ENCODE data around the gene SLC30A1.

The SLC30A1 gene

GRCh38 chr1:211553549-211553948 lies 25.4 kb downstream of the SLC30A1 start:
- TF ChIP-seq EZH2phosphoT487 (IDR thresholded peaks at IDR 0.05; ENCODE audit: borderline replicate concordance) = no peak
- TF ChIP-seq CTCF (conservative IDR thresholded peaks at IDR 0.05; ENCODE audit: low read length) = no peak
- no peaks in the 10 kb centered on the region for H4K20me1 ChIP-seq (ENCODE audit: insufficient read depth, low read length, poor library complexity, severe bottlenecking)
- no peak overlapping the region for H3K9ac ChIP-seq (ENCODE audit: low read depth, low read length, poor library complexity, severe bottlenecking)
- H3K4me3 ChIP-seq (ENCODE audit: low read length, poor library complexity, severe bottlenecking) = no peak overlapping the region
- H3K9me2 ChIP-seq (replicated peaks; ENCODE audit: low read depth, low read length) = no peaks in the 10 kb centered on the region
- no peaks in the 10 kb centered on the region for H3K27me3 ChIP-seq (ENCODE audit: insufficient read depth, low read length, poor library complexity, severe bottlenecking)
- no peaks in the 10 kb centered on the region for H3K9me3 ChIP-seq (ENCODE audit: insufficient read depth, low read depth, low read length)
- H2AFZ ChIP-seq (ENCODE audit: low read length) = no peak overlapping the region
- H3K4me1 ChIP-seq (ENCODE audit: insufficient read depth, low read length, poor library complexity, severe bottlenecking) = peaks cover 7% of the 10 kb centered on the region
- H3K79me2 ChIP-seq (ENCODE audit: insufficient read depth, low read length) = no peaks in the 10 kb centered on the region
- H3K36me3 ChIP-seq (ENCODE audit: insufficient read depth, low read length) = no peaks in the 10 kb centered on the region
- no peak overlapping the region for H3K4me2 ChIP-seq (ENCODE audit: low read depth, low read length, poor library complexity, severe bottlenecking)
- H3F3A ChIP-seq (ENCODE audit: low read depth) = no peaks in the 10 kb centered on the region

GRCh38 chr1:211551638-211552460 lies 27.1 kb downstream of the SLC30A1 start:
- Histone ChIP-seq H3K79me2 (ENCODE audit: insufficient read depth, low read length) (no peaks in the 10 kb centered on the region), H4K20me1 (ENCODE audit: insufficient read depth, low read length, poor library complexity, severe bottlenecking) (no peaks in the 10 kb centered on the region), H3K9me2 (replicated peaks; ENCODE audit: low read depth, low read length) (no peaks in the 10 kb centered on the region), H3K4me3 (ENCODE audit: low read length, poor library complexity, severe bottlenecking) (no peak overlapping the region), H3K9me3 (ENCODE audit: insufficient read depth, low read depth, low read length) (no peaks in the 10 kb centered on the region), H2AFZ (ENCODE audit: low read length) (no peak overlapping the region), H3F3A (ENCODE audit: low read depth) (no peaks in the 10 kb centered on the region), H3K27me3 (ENCODE audit: insufficient read depth, low read length, poor library complexity, severe bottlenecking) (no peaks in the 10 kb centered on the region), H3K9ac (ENCODE audit: low read depth, low read length, poor library complexity, severe bottlenecking) (no peak overlapping the region), H3K4me2 (ENCODE audit: low read depth, low read length, poor library complexity, severe bottlenecking) (no peak overlapping the region), H3K36me3 (ENCODE audit: insufficient read depth, low read length) (no peaks in the 10 kb centered on the region), H3K4me1 (ENCODE audit: insufficient read depth, low read length, poor library complexity, severe bottlenecking) (peaks cover 11% of the 10 kb centered on the region)
- TF ChIP-seq EZH2phosphoT487 (IDR thresholded peaks at IDR 0.05; ENCODE audit: borderline replicate concordance) (no peak), CTCF (conservative IDR thresholded peaks at IDR 0.05; ENCODE audit: low read length) (no peak)

- H3K9me3 ChIP-seq (ENCODE audit: insufficient read depth, low read depth, low read length) = no peaks in the 10 kb centered on the region
- no peak overlapping the region for H3K4me2 ChIP-seq (ENCODE audit: low read depth, low read length, poor library complexity, severe bottlenecking)
- H3K9ac ChIP-seq (ENCODE audit: low read depth, low read length, poor library complexity, severe bottlenecking) = no peak overlapping the region
- H4K20me1 ChIP-seq (ENCODE audit: insufficient read depth, low read length, poor library complexity, severe bottlenecking) = no peaks in the 10 kb centered on the region
- H3K79me2 ChIP-seq (ENCODE audit: insufficient read depth, low read length) = no peaks in the 10 kb centered on the region
- H3K36me3 ChIP-seq (ENCODE audit: insufficient read depth, low read length) = no peaks in the 10 kb centered on the region
- no peaks in the 10 kb centered on the region for H3F3A ChIP-seq (ENCODE audit: low read depth)
- no peak overlapping the region for H3K4me3 ChIP-seq (ENCODE audit: low read length, poor library complexity, severe bottlenecking)
- H2AFZ ChIP-seq (ENCODE audit: low read length) = peak overlapping the region; percentile 43; the same call in 1 of the 2 replicates
- no peaks in the 10 kb centered on the region for H3K27me3 ChIP-seq (ENCODE audit: insufficient read depth, low read length, poor library complexity, severe bottlenecking)
- H3K4me1 ChIP-seq (ENCODE audit: insufficient read depth, low read length, poor library complexity, severe bottlenecking) = peaks cover 11% of the 10 kb centered on the region
- no peak for TF ChIP-seq CTCF (conservative IDR thresholded peaks at IDR 0.05; ENCODE audit: low read length)
- TF ChIP-seq EZH2phosphoT487 (IDR thresholded peaks at IDR 0.05; ENCODE audit: borderline replicate concordance) = no peak
- H3K9me2 ChIP-seq (replicated peaks; ENCODE audit: low read depth, low read length) = no peaks in the 10 kb centered on the region
Observed at GRCh38 chr1:211549092-211549711, 29.8 kb downstream of the SLC30A1 start.
